Heart right ventricle (tissue), 16 donors: Measurements from ENCODE around the gene NEK6. TPM values are rescaled to one million over a fixed set of nuclear protein-coding genes. Genes with fewer than 3 reads are reported as not detected.

ENCODE experiments used
- ATAC-seq, 8 donors: fragments of 200-7000 bp; cut with Tn5 transposase; one replicate each; pipeline ENCODE4 v1.9.1; 2020; ENCODE audit warnings: mild to moderate bottlenecking in 8 of 8, moderate library complexity in 8 of 8, moderate number of reproducible peaks in 1 of 8
- DNase-seq, 2 donors: peaks; one replicate each; pipeline ENCODE4 v3.0.0-alpha.2; 2020
- H3K27ac ChIP-seq, 10 donors: fragments of 200-600 bp; sonication (generic) in 2 of 10; one replicate each; pipeline versions ENCODE4 v1.5.0 to v1.8.0; 2020 to 2022; ENCODE audit warnings: mild to moderate bottlenecking in 3 of 10
- H3K27me3 ChIP-seq, 7 donors: fragments of 200-600 bp; one replicate each; pipeline ENCODE4 v1.8.0; 2021 to 2022; ENCODE audit warnings: mild to moderate bottlenecking in 2 of 7
- H3K36me3 ChIP-seq, 9 donors: fragments of 200-600 bp; sonication (generic) in 1 of 9; one replicate each; pipeline versions ENCODE4 v1.5.0 to v1.8.0; 2020 to 2022; ENCODE audit warnings: mild to moderate bottlenecking in 2 of 9
- H3K4me1 ChIP-seq, 9 donors: fragments of 200-600 bp; sonication (generic) in 1 of 9; one replicate each; pipeline versions ENCODE4 v1.5.0 to v1.8.0; 2020 to 2022; ENCODE audit warnings: mild to moderate bottlenecking in 4 of 9
- H3K4me3 ChIP-seq, 10 donors: fragments of 200-600 bp; sonication (generic) in 2 of 10; one replicate each; pipeline versions ENCODE4 v1.5.0 to v1.8.0; 2020 to 2022; ENCODE audit warnings: mild to moderate bottlenecking in 7 of 10, moderate library complexity in 2 of 10
- H3K9me3 ChIP-seq, 11 donors: fragments of 200-600 bp in 10 of 11; sonication (generic) in 2 of 11; one replicate each; pipeline versions ENCODE4 v1.5.0 to v1.8.0; 2013 to 2022; ENCODE audit warnings: mild to moderate bottlenecking in 2 of 11, control low read depth in 1 of 11, moderate library complexity in 1 of 11
- whole genome bisulfite sequencing, 2 donors: extraction: QIAGEN DNeasy Blood & Tissue Kit; methylation state at CpG; one replicate each; pipeline ENCODE4 v1.1.7; 2013; ENCODE audit warnings: inconsistent platforms in 1 of 2; 5-methylcytosine and 5-hydroxymethylcytosine counted together
- intact Hi-C, 10 donors: fragments of 100-400 bp; cut with DNase I; formaldehyde crosslinking; loops; one replicate each; pipeline versions ENCODE4 v1.11.1 to v1.14.2; 2022
- polyA plus RNA-seq, 2 donors: library from polyadenylated mRNA; stranded (reverse); fragments of 200-250 nt; gene quantifications; one replicate each; pipeline ENCODE4 v1.2.3, GENCODE V29; 2013
- total RNA-seq, 10 donors: library from RNA; stranded (reverse); fragmentation: NEBNext Ultra II Directional in 3 of 10; extraction: Animal tissue kit (Norgen Biotek cat#: 25700) in 3 of 10; gene quantifications; one replicate each; pipeline versions ENCODE4 v1.2.1 to v1.2.4, GENCODE V29; 2021 to 2023
- TF ChIP-seq, protein P1 (sequence below), 9 donors: fragments of 200-600 bp; sonication (generic) in 2 of 9; IDR thresholded peaks; one replicate each; pipeline versions ENCODE4 v1.5.0 to v1.8.0; 2021 to 2022; ENCODE audit warnings: antibody characterized with exemption in 9 of 9, mild to moderate bottlenecking in 5 of 9, moderate library complexity in 1 of 9
- donor health status: Arrhythmogenic right ventricular cardiomyopathy.
- donor health status: ischemic (EF 13 %, LVEDD 7.1; RV severe dilation, severe dysfunction).
- donor health status: healthy with polysubstance abuse.
- donor health status: DM: no; HTN: yes; CAD: no.
- donor health status: DM: no; HTN: no; CAD: no.
- donor health status: ischemic (EF 25% LVEDD 6.9; RV normal size, moderate dysfunction).
- donor health status: ischemic (EF 25% LVEDD 5.7; RV mildly dilated, moderate dysfunction).
- donor health status: healthy.
- donor health status: DM: yes; HTN: yes; CAD: no.
- donor health status: Ischemic cardiomyopathy.
- donor health status: ischemic (EF 35%, LVEDD 5.7; RV mildly dilated, moderate dysfunction).
- donor health status: nonischemic (EF 11% LVEDD 7.7; RV severe dilation, severe dysfunction).
- donor health status: DM: yes; HTN: yes; CAD: no.
- donor health status: PGD.
- donor health status: ischemic (EF 29% LVEDD 5.4; RV normal size, mild dysfunction).
- donor health status: nonischemic (EF 23%, LVEDD 6.1; RV moderate dilation, normal function).

Gene NEK6
- total and polyA plus RNA-seq, 12 donors: 1.9 to 22.4 (median 7.5) TPM

DNA sequence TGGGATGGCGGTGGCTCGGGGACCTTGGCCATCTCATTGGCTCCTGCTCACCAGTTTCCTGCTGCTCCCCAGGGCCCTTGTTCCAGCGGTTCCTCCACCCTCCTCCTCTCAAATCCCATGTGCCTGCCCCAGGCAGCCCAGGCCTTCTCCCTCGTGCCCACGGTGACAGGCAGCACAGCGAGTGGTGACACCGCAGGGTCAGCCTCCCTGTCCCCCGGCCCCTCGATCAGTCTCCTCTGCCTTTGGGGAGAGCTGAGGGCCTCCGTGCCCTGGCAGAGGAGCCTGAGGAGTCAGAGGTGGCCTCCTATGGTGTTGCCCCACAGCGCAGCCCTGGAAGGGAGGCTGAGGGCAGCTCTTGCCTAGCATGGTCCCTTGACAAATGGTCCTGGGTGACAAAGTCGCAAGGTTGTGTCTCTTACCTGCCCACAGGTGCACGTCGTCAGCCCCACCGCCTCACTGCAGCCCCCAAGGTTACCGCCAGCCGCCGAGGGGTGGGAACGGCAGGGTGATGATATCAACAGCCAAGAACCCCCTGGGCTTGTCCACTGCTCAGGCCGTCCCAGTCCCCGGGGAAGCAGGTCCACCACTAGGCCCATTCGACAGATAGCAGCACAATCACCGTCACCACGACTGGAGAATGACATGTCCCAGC is 49.8 kb downstream of the NEK6 start:
- intact Hi-C loops: no loop called here
- peaks cover 0 to 18% (median 0%) of the 10 kb centered on the region in 9 donors for H3K4me1 ChIP-seq
- H3K27ac ChIP-seq: no peak overlapping the region
- H3K9me3 ChIP-seq: no peaks in the 10 kb centered on the region
- no peak overlapping the region for H3K4me3 ChIP-seq
- TF ChIP-seq, protein P1, sequence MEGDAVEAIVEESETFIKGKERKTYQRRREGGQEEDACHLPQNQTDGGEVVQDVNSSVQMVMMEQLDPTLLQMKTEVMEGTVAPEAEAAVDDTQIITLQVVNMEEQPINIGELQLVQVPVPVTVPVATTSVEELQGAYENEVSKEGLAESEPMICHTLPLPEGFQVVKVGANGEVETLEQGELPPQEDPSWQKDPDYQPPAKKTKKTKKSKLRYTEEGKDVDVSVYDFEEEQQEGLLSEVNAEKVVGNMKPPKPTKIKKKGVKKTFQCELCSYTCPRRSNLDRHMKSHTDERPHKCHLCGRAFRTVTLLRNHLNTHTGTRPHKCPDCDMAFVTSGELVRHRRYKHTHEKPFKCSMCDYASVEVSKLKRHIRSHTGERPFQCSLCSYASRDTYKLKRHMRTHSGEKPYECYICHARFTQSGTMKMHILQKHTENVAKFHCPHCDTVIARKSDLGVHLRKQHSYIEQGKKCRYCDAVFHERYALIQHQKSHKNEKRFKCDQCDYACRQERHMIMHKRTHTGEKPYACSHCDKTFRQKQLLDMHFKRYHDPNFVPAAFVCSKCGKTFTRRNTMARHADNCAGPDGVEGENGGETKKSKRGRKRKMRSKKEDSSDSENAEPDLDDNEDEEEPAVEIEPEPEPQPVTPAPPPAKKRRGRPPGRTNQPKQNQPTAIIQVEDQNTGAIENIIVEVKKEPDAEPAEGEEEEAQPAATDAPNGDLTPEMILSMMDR (IDR thresholded peaks at IDR 0.05): no peak
- peaks cover 0 to 67% (median 0%) of the 10 kb centered on the region in 9 donors for H3K36me3 ChIP-seq
- ATAC-seq (no peak), DNase-seq (no peak)
- 85 to 90% methylated on average over 24 of the region's 24 CpGs for WGBS, 2 donors
- H3K27me3 ChIP-seq: no peaks in the 10 kb centered on the region

DNA sequence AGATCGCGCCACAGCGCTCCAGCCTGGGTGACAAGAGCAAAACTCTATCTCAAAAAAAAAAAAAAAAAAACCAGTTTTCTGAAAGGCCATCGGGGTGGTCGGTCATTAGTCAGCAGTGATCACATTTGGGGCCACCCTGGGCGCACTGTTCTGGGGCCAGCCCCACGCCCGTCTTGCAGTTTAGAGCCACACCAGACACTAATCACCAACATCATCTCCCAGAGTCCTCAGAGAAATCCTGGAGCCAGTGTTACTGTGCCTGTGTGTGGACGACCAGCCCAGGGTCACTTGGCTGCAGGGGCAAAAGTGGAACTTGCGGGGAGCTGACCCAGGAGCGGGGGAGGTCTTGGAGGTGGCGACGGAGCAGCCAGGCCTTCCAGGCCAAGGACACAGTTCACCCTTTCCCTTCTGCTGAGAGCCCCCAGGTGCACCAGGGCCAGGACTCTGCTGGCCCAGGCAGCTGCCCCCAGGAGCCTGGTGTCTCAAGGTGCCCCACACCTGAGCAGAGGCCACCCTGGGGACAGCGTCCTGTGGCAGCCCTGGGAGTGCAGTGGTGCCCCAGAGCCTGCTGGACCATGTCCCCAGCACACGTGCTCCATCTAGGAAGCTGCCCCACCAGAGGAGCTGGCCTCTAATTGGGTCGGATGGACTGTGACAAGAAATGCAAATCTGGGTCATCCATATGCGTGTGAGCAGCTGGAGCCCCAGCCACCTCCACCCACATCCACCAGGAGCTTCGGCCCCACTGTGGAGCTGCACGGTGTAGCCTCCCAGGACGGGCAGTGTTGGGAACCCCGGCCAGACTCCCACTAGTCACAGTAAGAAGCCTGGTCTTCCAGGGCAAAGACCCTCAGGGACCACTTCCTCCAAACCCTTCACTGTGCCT is 51.1 kb downstream of the NEK6 start:
- no peaks in the 10 kb centered on the region for H3K9me3 ChIP-seq
- TF ChIP-seq, protein P1 (IDR thresholded peaks at IDR 0.05): no peak
- 95 to 96% methylated on average over 21 of the region's 21 CpGs for WGBS, 2 donors
- H3K27ac ChIP-seq: no peak overlapping the region
- peaks cover 0 to 67% (median 0%) of the 10 kb centered on the region in 9 donors for H3K36me3 ChIP-seq
- peaks cover 0 to 18% (median 0%) of the 10 kb centered on the region in 9 donors for H3K4me1 ChIP-seq
- H3K4me3 ChIP-seq: no peak overlapping the region
- intact Hi-C loops: no loop called here
- H3K27me3 ChIP-seq: no peaks in the 10 kb centered on the region
- ATAC-seq (peak in 1 of 8 donors; percentile 12), DNase-seq (no peak)

DNA sequence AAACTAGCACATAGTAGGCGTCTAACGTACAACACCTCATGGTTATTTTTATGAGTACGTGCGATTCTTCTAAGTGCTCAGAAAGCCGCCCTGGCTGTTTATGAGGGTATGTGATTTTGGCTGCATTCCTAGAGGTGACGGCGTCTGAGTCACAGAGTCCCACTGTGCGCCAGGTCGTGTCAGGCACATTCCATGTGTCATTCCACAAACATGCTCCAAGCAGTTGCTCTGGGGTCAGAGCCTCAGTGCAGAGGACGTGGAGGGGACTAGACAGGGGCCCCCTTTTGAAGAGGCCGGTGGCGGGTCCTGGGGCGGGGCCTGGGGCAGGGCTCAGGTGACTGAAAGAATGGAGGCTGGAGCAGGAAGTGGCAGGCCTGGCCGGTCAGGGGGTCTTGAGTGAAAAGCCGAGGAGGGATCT is 51.9 kb downstream of the NEK6 start:
- Histone ChIP-seq H3K36me3 (peaks cover 0 to 67% (median 0%) of the 10 kb centered on the region in 9 donors), H3K4me1 (peaks cover 0 to 18% (median 0%) of the 10 kb centered on the region in 9 donors), H3K9me3 (no peaks in the 10 kb centered on the region), H3K27ac (no peak overlapping the region), H3K4me3 (no peak overlapping the region), H3K27me3 (no peaks in the 10 kb centered on the region)
- no peak for DNase-seq
- WGBS, 2 donors: 72 to 84% methylated on average over 15 of the region's 15 CpGs
- ATAC-seq: peak in 6 of 8 donors; percentile 54 to 76 (median 64)
- intact Hi-C loops: no loop called here
- TF ChIP-seq, protein P1 (IDR thresholded peaks at IDR 0.05): no peak

GRCh38 chr9:124311283-124311682 is 53.5 kb downstream of the NEK6 start:
- peaks cover 0 to 80% (median 0%) of the 10 kb centered on the region in 9 donors for H3K36me3 ChIP-seq
- no peaks in the 10 kb centered on the region for H3K27me3 ChIP-seq
- DNase-seq (no peak), ATAC-seq (no peak)
- H3K9me3 ChIP-seq: no peaks in the 10 kb centered on the region
- intact Hi-C loops: no loop called here
- 96 to 99% methylated on average over 5 of the region's 5 CpGs for WGBS, 2 donors
- H3K4me3 ChIP-seq: no peak overlapping the region
- H3K27ac ChIP-seq: no peak overlapping the region
- TF ChIP-seq, protein P1 (IDR thresholded peaks at IDR 0.05): peak in 1 of 9 donors; percentile 8
- peaks cover 0 to 2% (median 0%) of the 10 kb centered on the region in 9 donors for H3K4me1 ChIP-seq
